Thymus (tissue), 11 donors: Measurements from ENCODE around the gene NTM. TPM values are rescaled to one million over a fixed set of nuclear protein-coding genes. Genes with fewer than 3 reads are reported as not detected.
"Not testable (repeated sequence)": the region's sequence is repeated elsewhere in the genome, so short reads cannot be mapped to it uniquely, and the experiment has no call there.

Experiments used
- DNase-seq, 9 donors: peaks; one replicate each; pipeline ENCODE4 v3.0.0-alpha.2; 2013; ENCODE audit warnings: low spot score in 9 of 9, low read depth in 6 of 9, missing footprints in 1 of 9
- H3K27ac ChIP-seq, 2 donors: one replicate each; pipeline ENCODE4 v1.5.1; 2013; ENCODE audit warnings: control low read depth in 1 of 2, low read depth in 1 of 2, low read length in 1 of 2, mild to moderate bottlenecking in 1 of 2, moderate library complexity in 1 of 2
- H3K27me3 ChIP-seq, 2 donors: one replicate each; pipeline ENCODE4 v1.5.1; 2013; ENCODE audit warnings: low read length in 1 of 2; ENCODE audit not compliant: control insufficient read depth in 2 of 2, insufficient read depth in 1 of 2
- H3K36me3 ChIP-seq, 2 donors: one replicate each; pipeline ENCODE4 v1.5.1; 2013; ENCODE audit warnings: low read length in 1 of 2, mild to moderate bottlenecking in 1 of 2, moderate library complexity in 1 of 2; ENCODE audit not compliant: control insufficient read depth in 2 of 2, insufficient read depth in 2 of 2
- H3K4me1 ChIP-seq, 2 donors: one replicate each; pipeline ENCODE4 v1.5.1; 2013; ENCODE audit warnings: low read length in 2 of 2; ENCODE audit not compliant: control insufficient read depth in 2 of 2, insufficient read depth in 2 of 2
- H3K4me3 ChIP-seq, 2 donors: one replicate each; pipeline ENCODE4 v1.5.1; 2013; ENCODE audit warnings: low read length in 2 of 2, control low read depth in 1 of 2, mild to moderate bottlenecking in 1 of 2
- H3K9me3 ChIP-seq, 2 donors: one replicate each; pipeline ENCODE4 v1.5.1; 2013; ENCODE audit warnings: low read length in 1 of 2, mild to moderate bottlenecking in 1 of 2; ENCODE audit not compliant: control insufficient read depth in 2 of 2, insufficient read depth in 1 of 2
- WGBS: extraction: QIAGEN DNeasy Blood & Tissue Kit; methylation state at CpG from one replicate; pipeline ENCODE4 v1.1.7; 2013; 5-methylcytosine and 5-hydroxymethylcytosine counted together
- polyA plus RNA-seq: library from polyadenylated mRNA; stranded (reverse); fragments of 200-250 nt; gene quantifications from one replicate; pipeline ENCODE4 v1.2.3, GENCODE V29; 2013
- total RNA-seq: library from RNA; stranded (reverse); fragments of 120-200 nt; gene quantifications from one replicate; pipeline ENCODE4 v1.2.4, GENCODE V29; 2013
- donor health status: healthy.

The NTM gene
- total and polyA plus RNA-seq, 2 donors: 0.18 to 0.47 TPM

GRCh38 chr11:131672191-131672590 is 301.8 kb downstream of the NTM start:
- Histone ChIP-seq H3K9me3 (no peaks in the 10 kb centered on the region), H3K27ac (no peak overlapping the region), H3K36me3 (no peaks in the 10 kb centered on the region), H3K27me3 (peaks cover 0 to 8% of the 10 kb centered on the region in 2 donors), H3K4me1 (peaks cover 0 to 2% of the 10 kb centered on the region in 2 donors), H3K4me3 (no peak overlapping the region)
- no peak for DNase-seq
- 91% methylated on average over 15 of the region's 15 CpGs for WGBS

- no peaks in the 10 kb centered on the region for H3K36me3 ChIP-seq
- H3K27ac ChIP-seq: no peak overlapping the region
- H3K4me3 ChIP-seq: no peak overlapping the region
- peaks cover 0 to 8% of the 10 kb centered on the region in 2 donors for H3K27me3 ChIP-seq
- no peaks in the 10 kb centered on the region for H3K4me1 ChIP-seq
- no peaks in the 10 kb centered on the region for H3K9me3 ChIP-seq
- peak in 7 of 9 donors; percentile 29 to 74 (median 40) for DNase-seq
- 32% methylated on average over 16 of the region's 16 CpGs for WGBS
Measured at GRCh38 chr11:131674051-131674755, 303.8 kb downstream of the NTM start.

DNA sequence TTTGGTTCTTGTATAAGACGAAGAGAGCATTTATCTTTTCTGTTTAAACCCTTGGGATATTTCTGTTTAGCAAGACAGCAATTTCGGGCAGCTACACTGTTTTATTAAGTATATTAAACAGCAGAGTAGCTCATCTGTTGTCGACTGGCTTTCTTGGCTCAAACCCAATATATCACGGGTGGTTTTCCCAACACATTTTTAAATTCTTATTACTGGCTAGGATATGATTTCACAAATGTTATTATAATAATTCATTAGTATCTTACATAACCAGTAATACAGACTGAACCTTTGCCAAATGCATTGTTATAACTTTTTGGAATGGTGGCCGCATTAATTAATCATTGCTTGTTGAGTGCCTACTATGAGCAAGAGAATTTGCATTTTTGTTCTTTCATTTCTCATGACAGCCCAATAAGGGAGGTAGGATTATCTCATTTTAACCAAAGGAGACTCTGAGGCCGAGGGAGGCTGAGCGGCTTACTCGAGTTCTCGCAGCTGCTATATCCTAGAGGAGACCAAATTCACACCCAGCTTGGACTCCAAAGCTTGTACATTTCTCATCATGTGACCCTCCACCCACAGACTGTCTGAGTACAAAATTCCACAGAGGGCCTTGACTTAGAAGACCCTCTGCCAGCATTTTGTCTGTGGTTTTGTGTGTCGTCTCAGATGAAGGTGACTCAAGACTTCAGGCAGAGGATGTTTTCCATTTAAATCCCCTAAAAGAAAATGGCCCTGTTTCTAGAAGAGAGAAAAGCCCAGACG is 304.9 kb downstream of the NTM start:
- H3K4me1 ChIP-seq: no peaks in the 10 kb centered on the region
- H3K4me3 ChIP-seq: no peak overlapping the region
- H3K36me3 ChIP-seq: no peaks in the 10 kb centered on the region
- WGBS: 88% methylated on average over 11 of the region's 11 CpGs
- no peaks in the 10 kb centered on the region for H3K9me3 ChIP-seq
- H3K27me3 ChIP-seq: peaks cover 0 to 8% of the 10 kb centered on the region in 2 donors
- H3K27ac ChIP-seq: no peak overlapping the region
- no peak for DNase-seq

GRCh38 chr11:131677828-131678470 is 307.5 kb downstream of the NTM start:
- DNase-seq: no peak
- 46% methylated on average over 4 of the region's 4 CpGs for WGBS
- H3K36me3 ChIP-seq: no peaks in the 10 kb centered on the region
- peaks cover 0 to 10% of the 10 kb centered on the region in 2 donors for H3K27me3 ChIP-seq
- H3K4me1 ChIP-seq: no peaks in the 10 kb centered on the region
- H3K27ac ChIP-seq: no peak overlapping the region
- no peak overlapping the region for H3K4me3 ChIP-seq
- no peaks in the 10 kb centered on the region for H3K9me3 ChIP-seq

GRCh38 chr11:131678658-131679340 is 308.4 kb downstream of the NTM start:
- no peak overlapping the region for H3K27ac ChIP-seq
- H3K9me3 ChIP-seq: no peaks in the 10 kb centered on the region
- H3K27me3 ChIP-seq: peaks cover 0 to 10% of the 10 kb centered on the region in 2 donors
- no peaks in the 10 kb centered on the region for H3K36me3 ChIP-seq
- 83% methylated on average over 13 of the region's 13 CpGs for WGBS
- no peak for DNase-seq
- H3K4me1 ChIP-seq: no peaks in the 10 kb centered on the region
- H3K4me3 ChIP-seq: no peak overlapping the region

DNA sequence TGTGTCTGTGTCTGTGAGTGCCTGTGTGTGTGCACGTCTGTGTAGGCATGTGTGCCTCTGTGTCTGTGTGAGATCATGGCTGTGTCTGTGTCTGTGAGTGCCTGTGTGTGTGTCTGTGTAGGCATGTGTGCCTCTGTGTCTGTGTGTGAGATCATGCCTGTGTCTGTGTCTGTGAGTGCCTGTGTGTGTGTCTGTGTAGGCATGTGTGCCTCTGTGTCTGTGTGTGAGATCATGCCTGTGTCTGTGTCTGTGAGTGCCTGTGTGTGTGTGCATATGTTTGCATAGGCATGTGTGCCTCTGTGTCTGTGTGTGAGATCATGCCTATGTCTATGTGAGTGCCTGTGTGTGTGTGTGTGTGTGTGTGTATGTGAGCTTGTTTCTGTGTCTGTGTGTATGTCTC is 310.0 kb downstream of the NTM start:
- H3K27ac ChIP-seq, H3K27me3 ChIP-seq, H3K9me3 ChIP-seq, H3K4me1 ChIP-seq, H3K36me3 ChIP-seq, DNase-seq, H3K4me3 ChIP-seq: not testable (repeated sequence)
- 75% methylated on average over 1 of the region's 1 CpG for WGBS

DNA sequence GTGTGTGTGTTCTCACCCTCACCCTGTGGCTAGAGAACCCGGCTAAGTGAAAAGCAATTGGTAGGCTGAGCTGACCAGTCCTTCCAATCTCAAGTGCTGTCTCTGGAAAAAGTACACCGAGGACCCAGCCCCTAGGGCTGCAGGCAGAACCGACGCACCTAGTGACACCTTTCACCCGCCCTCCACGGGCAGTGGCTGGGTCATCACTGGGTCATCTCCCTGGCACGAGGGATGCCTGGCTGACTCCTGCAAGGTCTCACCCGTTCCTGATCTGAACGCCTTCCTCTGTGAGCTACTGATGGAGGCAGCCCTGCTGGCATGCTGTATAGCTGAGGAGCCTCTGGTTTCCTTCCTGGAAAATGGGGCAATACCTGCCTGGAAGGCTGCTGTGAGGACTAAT is 311.5 kb downstream of the NTM start:
- 87% methylated on average over 9 of the region's 9 CpGs for WGBS
- DNase-seq: no peak
- H3K9me3 ChIP-seq: no peaks in the 10 kb centered on the region
- H3K4me3 ChIP-seq: no peak overlapping the region
- no peak overlapping the region for H3K27ac ChIP-seq
- no peaks in the 10 kb centered on the region for H3K4me1 ChIP-seq
- no peaks in the 10 kb centered on the region for H3K36me3 ChIP-seq
- H3K27me3 ChIP-seq: peaks cover 0 to 7% of the 10 kb centered on the region in 2 donors

DNA sequence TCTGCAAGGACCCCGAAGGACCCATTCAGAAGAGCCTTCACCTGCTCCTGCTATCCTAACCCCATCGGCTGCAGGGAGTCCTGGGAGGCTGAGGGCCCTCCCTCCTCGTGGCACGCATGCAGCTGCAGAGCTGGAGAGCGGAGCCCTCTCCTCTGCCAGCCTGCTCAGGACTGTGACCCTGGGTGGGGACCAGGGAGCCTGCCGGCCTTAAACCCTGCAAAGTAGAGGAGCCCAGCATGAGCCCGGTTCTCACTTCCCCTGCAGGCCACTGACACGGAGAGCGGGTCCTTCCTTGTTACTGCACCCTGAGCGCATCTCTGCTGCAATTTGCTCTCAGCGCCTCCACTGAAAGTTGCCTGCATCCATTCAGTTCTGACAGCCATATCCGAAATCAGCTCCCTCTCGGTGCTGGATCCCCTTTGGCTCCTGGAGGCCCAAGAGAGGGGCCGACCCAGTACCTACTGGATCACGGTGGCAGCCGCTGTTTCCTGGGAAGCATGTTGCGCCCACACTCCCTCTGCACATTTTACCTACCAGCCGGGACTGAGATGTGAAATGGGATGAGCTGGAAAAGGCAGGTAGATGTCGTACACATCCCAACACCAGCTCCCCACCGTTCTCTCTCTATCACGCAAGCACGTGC is 312.1 kb downstream of the NTM start:
- Histone ChIP-seq H3K27ac (no peak overlapping the region), H3K36me3 (no peaks in the 10 kb centered on the region), H3K9me3 (no peaks in the 10 kb centered on the region), H3K4me3 (no peak overlapping the region), H3K4me1 (no peaks in the 10 kb centered on the region), H3K27me3 (peaks cover 0 to 8% of the 10 kb centered on the region in 2 donors)
- no peak for DNase-seq
- 88% methylated on average over 22 of the region's 22 CpGs for WGBS
